Measurements from ENCODE around the gene JAK3.

Gene JAK3

GRCh38 chr19:17871032-17871877 lies 23.5 kb upstream of the JAK3 start:
- Mint-ChIP-seq H3K27me3 (no peaks in the 10 kb centered on the region), H3K4me1 (peaks cover 49% of the 10 kb centered on the region), H3K4me3 (peak overlapping the region; percentile 95 to 97), H3K27ac (peak overlapping the region in 1 of 2 donors; percentile 65), H3K9me3 (no peaks in the 10 kb centered on the region)
- ATAC-seq (no peak), DNase-seq (no peak)

GRCh38 chr19:17869114-17869608 lies 21.4 kb upstream of the JAK3 start:
- Mint-ChIP-seq H3K27me3 (no peaks in the 10 kb centered on the region), H3K27ac (no peak overlapping the region), H3K4me1 (peaks cover 43% of the 10 kb centered on the region), H3K4me3 (no peak overlapping the region), H3K9me3 (no peaks in the 10 kb centered on the region)
- no peak for ATAC-seq
- no peak for DNase-seq

- Mint-ChIP-seq H3K4me1 (peaks cover 43% of the 10 kb centered on the region), H3K27me3 (no peaks in the 10 kb centered on the region), H3K9me3 (no peaks in the 10 kb centered on the region), H3K4me3 (no peak overlapping the region), H3K27ac (no peak overlapping the region)
- ATAC-seq (no peak), DNase-seq (no peak)
These were observed 20.9 kb upstream of the JAK3 start for GRCh38 chr19:17868669-17869068.

- Mint-ChIP-seq H3K4me1 (peaks cover 44% of the 10 kb centered on the region), H3K27ac (peak overlapping the region in 1 of 2 donors; percentile 13), H3K4me3 (no peak overlapping the region), H3K9me3 (no peaks in the 10 kb centered on the region), H3K27me3 (no peaks in the 10 kb centered on the region)
- ATAC-seq (no peak), DNase-seq (no peak)
These were observed 19.2 kb upstream of the JAK3 start for GRCh38 chr19:17866964-17867486.

GRCh38 chr19:17866312-17866963 lies 18.7 kb upstream of the JAK3 start:
- peaks cover 44% of the 10 kb centered on the region for H3K4me1 Mint-ChIP-seq
- ATAC-seq (no peak), DNase-seq (no peak)
- no peaks in the 10 kb centered on the region for H3K9me3 Mint-ChIP-seq
- H3K27ac Mint-ChIP-seq = peak overlapping the region in 1 of 2 donors; percentile 13
- H3K27me3 Mint-ChIP-seq = no peaks in the 10 kb centered on the region
- H3K4me3 Mint-ChIP-seq = no peak overlapping the region

GRCh38 chr19:17865364-17866311 lies 17.9 kb upstream of the JAK3 start:
- DNase-seq (no peak), ATAC-seq (peak; percentile 31)
- H3K27ac Mint-ChIP-seq = peak overlapping the region in 1 of 2 donors; percentile 51
- H3K4me3 Mint-ChIP-seq = no peak overlapping the region
- H3K27me3 Mint-ChIP-seq = no peaks in the 10 kb centered on the region
- H3K9me3 Mint-ChIP-seq = no peaks in the 10 kb centered on the region
- peaks cover 44% of the 10 kb centered on the region for H3K4me1 Mint-ChIP-seq

- H3K4me3 Mint-ChIP-seq = peak overlapping the region; percentile 11 to 48
- H3K4me1 Mint-ChIP-seq = peaks cover 56% of the 10 kb centered on the region
- DNase-seq (no peak), ATAC-seq (no peak)
- H3K9me3 Mint-ChIP-seq = no peaks in the 10 kb centered on the region
- H3K27me3 Mint-ChIP-seq = no peaks in the 10 kb centered on the region
- H3K27ac Mint-ChIP-seq = peak overlapping the region; percentile 52 to 90
These were observed 15.9 kb upstream of the JAK3 start for GRCh38 chr19:17863520-17864182.

GRCh38 chr19:17862711-17863519 lies 15.1 kb upstream of the JAK3 start:
- no peak for ATAC-seq
- no peaks in the 10 kb centered on the region for H3K27me3 Mint-ChIP-seq
- no peaks in the 10 kb centered on the region for H3K9me3 Mint-ChIP-seq
- peak overlapping the region in 1 of 2 donors; percentile 95 for H3K27ac Mint-ChIP-seq
- peak overlapping the region; percentile 66 for H3K4me3 Mint-ChIP-seq
- H3K4me1 Mint-ChIP-seq = peaks cover 56% of the 10 kb centered on the region
- DNase-seq = no peak

- H3K4me1 Mint-ChIP-seq = peaks cover 56% of the 10 kb centered on the region
- H3K27me3 Mint-ChIP-seq = no peaks in the 10 kb centered on the region
- no peak for ATAC-seq
- H3K27ac Mint-ChIP-seq = peak overlapping the region; percentile 98 to 100
- peak overlapping the region; percentile 93 to 99 for H3K4me3 Mint-ChIP-seq
- DNase-seq = no peak
- H3K9me3 Mint-ChIP-seq = no peaks in the 10 kb centered on the region
These were observed 14.0 kb upstream of the JAK3 start for GRCh38 chr19:17861542-17862402.

GRCh38 chr19:17860993-17861360 lies 13.2 kb upstream of the JAK3 start:
- H3K27ac Mint-ChIP-seq = peak overlapping the region; percentile 98 to 100
- peak overlapping the region; percentile 93 to 99 for H3K4me3 Mint-ChIP-seq
- H3K4me1 Mint-ChIP-seq = peaks cover 56% of the 10 kb centered on the region
- H3K27me3 Mint-ChIP-seq = no peaks in the 10 kb centered on the region
- no peak for ATAC-seq
- DNase-seq = no peak
- no peaks in the 10 kb centered on the region for H3K9me3 Mint-ChIP-seq

GRCh38 chr19:17860331-17860992 lies 12.7 kb upstream of the JAK3 start:
- DNase-seq (no peak), ATAC-seq (no peak)
- Mint-ChIP-seq H3K4me3 (peak overlapping the region; percentile 93 to 99), H3K27ac (peak overlapping the region; percentile 98 to 100), H3K27me3 (no peaks in the 10 kb centered on the region), H3K9me3 (no peaks in the 10 kb centered on the region), H3K4me1 (peaks cover 60% of the 10 kb centered on the region)

GRCh38 chr19:17859533-17860330 lies 11.9 kb upstream of the JAK3 start, which contains the start of gene RPL18A:
Gene RPL18A (plus strand): TSS chr19:17859910. CDS start chr19:17859957, 47 bp downstream.
- no peaks in the 10 kb centered on the region for H3K27me3 Mint-ChIP-seq
- peak; percentile 97 to 99 for DNase-seq
- ATAC-seq = peak; percentile 95
- no peaks in the 10 kb centered on the region for H3K9me3 Mint-ChIP-seq
- H3K4me1 Mint-ChIP-seq = peaks cover 65% of the 10 kb centered on the region
- peak within 1 kb of the TSS; percentile 98 to 100 for H3K27ac Mint-ChIP-seq
- H3K4me3 Mint-ChIP-seq = peak within 1 kb of the TSS; percentile 93 to 99
